ENCODE results near the gene PPP1R11. TPM values are rescaled to one million over a fixed set of nuclear protein-coding genes. Genes with fewer than 3 reads are reported as not detected.
A peak's percentile ranks its signal among the peaks of the same experiment; 100 is the strongest.
"Not testable (repeated sequence)": the region's sequence is repeated elsewhere in the genome, so short reads cannot be mapped to it uniquely, and the experiment has no call there.

The PPP1R11 gene
- total RNA-seq (2014; rRNA removed; shearing (Covaris generic)): 36.7 and 43.5 TPM in 2 replicates
- 61.4 and 62.3 TPM in 2 replicates for polyA plus RNA-seq (2015; cell fraction: cytosol; rRNA removed)
- 39.0 and 41.1 TPM in 2 replicates for polyA plus RNA-seq (2015; cell fraction: nucleus; rRNA removed)

GRCh38 chr6:30066577-30067459 is at the start of gene PPP1R11:
Gene PPP1R11, plus strand, starts transcription at chr6:30067198. Its CDS starts 213 bp downstream, at chr6:30067411.
- peak; percentile 99 for DNase-seq (ENCODE audit: low read depth)

GRCh38 chr6:30019819-30020218 is 47.2 kb upstream of the PPP1R11 start:
- no peak for DNase-seq (ENCODE audit: low read depth)

- no peak for DNase-seq (ENCODE audit: low read depth)
Observed at GRCh38 chr6:30020626-30021025, 46.4 kb upstream of the PPP1R11 start.

GRCh38 chr6:30022189-30022588 is 44.8 kb upstream of the PPP1R11 start:
- no peak for DNase-seq (ENCODE audit: low read depth)

GRCh38 chr6:30022712-30023111 is 44.3 kb upstream of the PPP1R11 start:
- DNase-seq (ENCODE audit: low read depth): not testable (repeated sequence)

- DNase-seq (ENCODE audit: low read depth): no peak
Observed at GRCh38 chr6:30025186-30025585, 41.8 kb upstream of the PPP1R11 start.

GRCh38 chr6:30029588-30029987 is 37.4 kb upstream of the PPP1R11 start:
- no peak for DNase-seq (ENCODE audit: low read depth)

- no peak for DNase-seq (ENCODE audit: low read depth)
Observed at GRCh38 chr6:30031381-30031780, 35.6 kb upstream of the PPP1R11 start.

GRCh38 chr6:30033440-30033839 is 33.6 kb upstream of the PPP1R11 start:
- not testable (repeated sequence) for DNase-seq (ENCODE audit: low read depth)

GRCh38 chr6:30035784-30036183 is 31.2 kb upstream of the PPP1R11 start:
- DNase-seq (ENCODE audit: low read depth): no peak

- peak; percentile 4 for DNase-seq (ENCODE audit: low read depth)
Observed at GRCh38 chr6:30037182-30037788, 29.7 kb upstream of the PPP1R11 start.

GRCh38 chr6:30041221-30041620 is 25.8 kb upstream of the PPP1R11 start:
- no peak for DNase-seq (ENCODE audit: low read depth)

- no peak for DNase-seq (ENCODE audit: low read depth)
Observed at GRCh38 chr6:30041821-30042220, 25.2 kb upstream of the PPP1R11 start.

GRCh38 chr6:30042476-30042875 is 24.5 kb upstream of the PPP1R11 start:
- no peak for DNase-seq (ENCODE audit: low read depth)

GRCh38 chr6:30042914-30043313 is 24.1 kb upstream of the PPP1R11 start:
- no peak for DNase-seq (ENCODE audit: low read depth)

- DNase-seq (ENCODE audit: low read depth): no peak
Observed at GRCh38 chr6:30043744-30044143, 23.3 kb upstream of the PPP1R11 start.

- peak; percentile 68 for DNase-seq (ENCODE audit: low read depth)
Observed at GRCh38 chr6:30044630-30045029, 22.4 kb upstream of the PPP1R11 start.

- no peak for DNase-seq (ENCODE audit: low read depth)
Observed at GRCh38 chr6:30047220-30047619, 19.8 kb upstream of the PPP1R11 start.

- DNase-seq (ENCODE audit: low read depth): no peak
Observed at GRCh38 chr6:30053682-30054081, 13.3 kb upstream of the PPP1R11 start.

- DNase-seq (ENCODE audit: low read depth): no peak
Observed at GRCh38 chr6:30055513-30055912, 11.5 kb upstream of the PPP1R11 start.

- no peak for DNase-seq (ENCODE audit: low read depth)
Observed at GRCh38 chr6:30060606-30061091, 6.3 kb upstream of the PPP1R11 start.
